HepG2 (cell line): Measurements from ENCODE around the gene OSBPL2. TPM values are rescaled to one million over a fixed set of nuclear protein-coding genes. Genes with fewer than 3 reads are reported as not detected.

Experiments
- ATF4 ChIP-seq, 2 experiments: fragments of 450-650 bp in 1 of 2; sonication (generic) in 1 of 2; formaldehyde crosslinking; IDR thresholded peaks; 2 replicates each; pipeline versions ENCODE4 v1.5.0 to v1.8.0; 2020 to 2022; ENCODE audit warnings: mild to moderate bottlenecking in 1 of 2, missing genetic modification reagents in 1 of 2
- ATRX ChIP-seq: sonication (generic); formaldehyde crosslinking; IDR thresholded peaks from 2 replicates; pipeline ENCODE4 v1.4.0; 2020; ENCODE audit warnings: missing genetic modification reagents, borderline replicate concordance
- DR1 ChIP-seq: sonication (generic); formaldehyde crosslinking; IDR thresholded peaks from 2 replicates; pipeline ENCODE4 v1.8.0; 2021; ENCODE audit warnings: mild to moderate bottlenecking, missing genetic modification reagents, inconsistent platforms
- HMGXB4 ChIP-seq, 2 experiments: sonication (generic) in 1 of 2; formaldehyde crosslinking in 1 of 2; IDR thresholded peaks; 2 replicates each; pipeline versions ENCODE4 v1.4.0 to v1.6.1; 2018 to 2020; ENCODE audit warnings: missing genetic modification reagents in 2 of 2, borderline replicate concordance in 1 of 2, low read depth in 1 of 2, mild to moderate bottlenecking in 1 of 2, missing biosample characterization in 1 of 2
- MED1 ChIP-seq: sonication (generic); formaldehyde crosslinking; IDR thresholded peaks from 2 replicates; pipeline ENCODE4 v1.4.0; 2020; ENCODE audit warnings: missing genetic modification reagents
- PAXIP1 ChIP-seq: sonication (generic); formaldehyde crosslinking; conservative IDR thresholded peaks from 2 replicates; pipeline ENCODE4 v1.4.0; 2020; ENCODE audit warnings: mild to moderate bottlenecking, missing genetic modification reagents, moderate library complexity
- PHF8 ChIP-seq: sonication (generic); formaldehyde crosslinking; IDR thresholded peaks from 2 replicates; pipeline ENCODE4 v1.5.0; 2020; ENCODE audit warnings: missing genetic modification reagents
- POLR2A ChIP-seq, 2 experiments: IDR thresholded peaks; 2 replicates each; pipeline ENCODE4 v1.6.1; 2011; ENCODE audit warnings: low read depth in 2 of 2, low read length in 2 of 2, mild to moderate bottlenecking in 1 of 2, moderate library complexity in 1 of 2; ENCODE audit not compliant: insufficient read depth in 1 of 2
- RARA ChIP-seq: IDR thresholded peaks from 2 replicates; pipeline ENCODE4 v1.6.1; 2016; ENCODE audit warnings: missing genetic modification reagents, missing compliant biosample characterization
- RBFOX2 ChIP-seq: fragments of 200-400 bp; formaldehyde crosslinking; IDR thresholded peaks from 2 replicates; pipeline ENCODE4 v1.6.1; 2017; ENCODE audit warnings: low read depth, mild to moderate bottlenecking, low read length
- TBX2 ChIP-seq: sonication (generic); formaldehyde crosslinking; IDR thresholded peaks from 2 replicates; pipeline ENCODE4 v1.5.0; 2020; ENCODE audit warnings: missing genetic modification reagents, mild to moderate bottlenecking, borderline replicate concordance
- TBX3 ChIP-seq: fragments of 450-650 bp; IDR thresholded peaks from 2 replicates; pipeline ENCODE4 v1.6.1; 2017; ENCODE audit warnings: antibody characterized with exemption, mild to moderate bottlenecking, inconsistent platforms, borderline replicate concordance
- TEAD3 ChIP-seq: optimal IDR thresholded peaks from 2 replicates; pipeline ENCODE3; 2016; ENCODE audit warnings: borderline replicate concordance
- ZBTB38 ChIP-seq: sonication (generic); formaldehyde crosslinking; IDR thresholded peaks from 2 replicates; pipeline ENCODE4 v1.5.1; 2020; ENCODE audit warnings: mild to moderate bottlenecking, missing genetic modification reagents
- ZBTB42 ChIP-seq: sonication (generic); formaldehyde crosslinking; IDR thresholded peaks from 2 replicates; pipeline ENCODE4 v1.5.0; 2020; ENCODE audit warnings: mild to moderate bottlenecking, missing genetic modification reagents
- ZNF326 ChIP-seq: sonication (generic); formaldehyde crosslinking; IDR thresholded peaks from 2 replicates; pipeline ENCODE4 v1.4.0; 2020; ENCODE audit warnings: missing genetic modification reagents, borderline replicate concordance
- ZNF484 ChIP-seq: sonication (generic); formaldehyde crosslinking; IDR thresholded peaks from 2 replicates; pipeline ENCODE4 v1.5.1; 2020; ENCODE audit warnings: mild to moderate bottlenecking, low read depth, missing genetic modification reagents, borderline replicate concordance
- ZNF557 ChIP-seq: sonication (generic); formaldehyde crosslinking; IDR thresholded peaks from 2 replicates; pipeline ENCODE4 v1.4.0; 2020; ENCODE audit warnings: missing genetic modification reagents
- ZNF558 ChIP-seq: sonication (generic); formaldehyde crosslinking; IDR thresholded peaks from 2 replicates; pipeline ENCODE4 v1.9.0; 2022; ENCODE audit warnings: mild to moderate bottlenecking, missing genetic modification reagents, borderline replicate concordance
- ZNF670 ChIP-seq: sonication (generic); formaldehyde crosslinking; IDR thresholded peaks from 2 replicates; pipeline ENCODE4 v1.8.0; 2022; ENCODE audit warnings: mild to moderate bottlenecking, missing genetic modification reagents, borderline replicate concordance
- ZNF691 ChIP-seq: sonication (generic); formaldehyde crosslinking; IDR thresholded peaks from 2 replicates; pipeline ENCODE4 v1.4.0; 2020; ENCODE audit warnings: missing genetic modification reagents, low read depth, mild to moderate bottlenecking, borderline replicate concordance
- ZSCAN25 ChIP-seq: sonication (generic); formaldehyde crosslinking; IDR thresholded peaks from 2 replicates; pipeline ENCODE4 v1.8.0; 2022; ENCODE audit warnings: mild to moderate bottlenecking, missing genetic modification reagents
- polyA plus RNA-seq, 8 experiments: library from polyadenylated mRNA; depleted of rRNA in 3 of 8; stranded (reverse) in 7 of 8; unstranded in 1 of 8; fragments of >200 nt; fragmentation: Illumina TruSeq in 4 of 8; extraction: Trizol in 4 of 8; gene quantifications; 2 replicates each; pipeline versions ENCODE4 v1.2.1 to v1.2.3, GENCODE V29; 2011 to 2016; ENCODE audit warnings: low read depth in 4 of 8, missing spikeins in 1 of 8, mixed read lengths in 1 of 8; ENCODE audit not compliant: insufficient read depth in 1 of 8
- total RNA-seq, 5 experiments: library from RNA; depleted of rRNA; stranded (reverse); fragments of >200 nt; fragmentation: Illumina TruSeq; extraction: Trizol; gene quantifications; 2 replicates each; pipeline ENCODE4 v1.2.3, GENCODE V29; 2016; ENCODE audit warnings: low read depth in 1 of 5

Gene OSBPL2
- total and polyA plus RNA-seq, 2 of the 13 experiments (the other 11 are each of a cell fraction or from before 2014, with no cell fraction given) = 18.5 to 37.4 TPM

- TF ChIP-seq TBX2 (CRISPR knock-in tag) (peak; percentile 25; the same call in 1 of the 2 replicates), HMGXB4 (CRISPR knock-in tag; IDR thresholded peaks at IDR 0.05; ENCODE audit: borderline replicate concordance in 1 of 2, low read depth in 1 of 2) (0 out of 4 replicates have a peak, but pooled peaks of 1 of the 2 experiments have one; percentile 17), PHF8 (CRISPR knock-in tag) (peak; percentile 30; the same call in 1 of the 2 replicates), ZNF558 (CRISPR knock-in tag) (no peak), ZNF484 (CRISPR knock-in tag) (no peak), RBFOX2 (peak; percentile 51; the same call in 1 of the 2 replicates), ZBTB38 (CRISPR knock-in tag) (peak; percentile 97), ZNF326 (CRISPR knock-in tag) (0 out of 2 replicates have a peak, but pooled peaks have one; percentile 18), MED1 (CRISPR knock-in tag) (no peak), ATF4 (CRISPR knock-in tag; IDR thresholded peaks at IDR 0.05) (0 out of 4 replicates have a peak, but pooled peaks of 1 of the 2 experiments have one; percentile 4), ZSCAN25 (CRISPR knock-in tag) (peak; percentile 40; the same call in 1 of the 2 replicates), ZBTB42 (CRISPR knock-in tag) (0 out of 2 replicates have a peak, but pooled peaks have one; percentile 13), DR1 (peak; percentile 6; the same call in 1 of the 2 replicates), ZNF557 (CRISPR knock-in tag) (no peak), PAXIP1 (CRISPR knock-in tag) (0 out of 2 replicates have a peak, but pooled peaks have one; percentile 17), RARA (peak; percentile 49), ZNF691 (peak; percentile 72; the same call in 1 of the 2 replicates), TEAD3 (CRISPR knock-in tag) (peak; percentile 2), ATRX (CRISPR knock-in tag) (no peak), POLR2A (IDR thresholded peaks at IDR 0.05; ENCODE audit: insufficient read depth in 1 of 2, low read depth in 2 of 2, low read length in 2 of 2) (peak in 1 of 2 experiments; percentile 23; a peak in 2 of 4 replicates), TBX3 (no peak), ZNF670 (no peak)
Observed at GRCh38 chr20:62305149-62305764, 66.9 kb downstream of the OSBPL2 start (continued).
